Transverse colon (tissue), 4 donors: Measurements from ENCODE around the gene KMT5B. TPM values are rescaled to one million over a fixed set of nuclear protein-coding genes. Genes with fewer than 3 reads are reported as not detected.

Experiments used
- DNase-seq: peaks from one replicate; pipeline ENCODE4 v3.0.0-alpha.2; 2019
- H3K27ac ChIP-seq, 4 donors: fragments of 200-600 bp; sonication (generic); 2 replicates each; pipeline ENCODE4 v1.5.1; 2016 to 2018; ENCODE audit warnings: inconsistent platforms in 4 of 4
- H3K27me3 ChIP-seq: fragments of 200-600 bp; sonication (generic); 2 replicates; pipeline ENCODE4 v1.5.1; 2017; ENCODE audit warnings: inconsistent platforms
- H3K36me3 ChIP-seq, 4 donors: fragments of 200-600 bp; sonication (generic); 2 replicates each; pipeline ENCODE4 v1.5.1; 2017 to 2019; ENCODE audit warnings: inconsistent platforms in 4 of 4
- H3K4me1 ChIP-seq, 4 donors: fragments of 200-600 bp; sonication (generic); 2 replicates each; pipeline ENCODE4 v1.5.1; 2017 to 2020; ENCODE audit warnings: inconsistent platforms in 4 of 4
- H3K4me3 ChIP-seq, 4 donors: fragments of 200-600 bp; sonication (generic); 1 replicate in 1 of 4; 2 replicates in 3 of 4; pipeline versions ENCODE4 v1.5.1 to v1.6.1; 2017 to 2019; ENCODE audit warnings: inconsistent platforms in 4 of 4
- H3K9me3 ChIP-seq, 2 donors: fragments of 200-600 bp; sonication (generic); 2 replicates each; pipeline ENCODE4 v1.5.1; 2017 to 2019; ENCODE audit warnings: inconsistent platforms in 2 of 2
- EP300 ChIP-seq: sonication (generic); formaldehyde crosslinking; IDR thresholded peaks from one replicate; pipeline ENCODE4 v1.6.1; 2017; ENCODE audit warnings: antibody characterized with exemption, low read depth
- POLR2A ChIP-seq: fragments of 450-650 bp; IDR thresholded peaks from one replicate; pipeline ENCODE4 v1.6.1; 2016; ENCODE audit warnings: antibody characterized with exemption, mild to moderate bottlenecking, moderate library complexity
- POLR2AphosphoS5 ChIP-seq, 3 donors: sonication (generic); formaldehyde crosslinking; IDR thresholded peaks; one replicate each; pipeline ENCODE4 v1.6.1; 2016; ENCODE audit warnings: antibody characterized with exemption in 3 of 3
- WGBS, 2 donors: methylation state at CpG; one replicate each; pipeline ENCODE4 v1.1.5; 2018; ENCODE audit warnings: low coverage in 1 of 2; 5-methylcytosine and 5-hydroxymethylcytosine counted together
- in situ Hi-C, 4 donors: fragments of 200-750 bp; cut with MboI; loops; one replicate each; pipeline versions ENCODE4 v1.15.0 to v1.15.1; 2017; ENCODE audit warnings: low sequenced_read_pairs in 3 of 4, low pct_ligation_motif_present in 1 of 4, low pct_unique_long_range_greater_than_20kb in 1 of 4
- intact Hi-C: fragments of 100-400 bp; cut with DNase I; formaldehyde crosslinking; loops from one replicate; pipeline ENCODE4 v1.15.1; 2023; ENCODE audit warnings: low total_unique reads
- total RNA-seq, 4 donors: library from RNA; depleted of rRNA; stranded (reverse); fragments of >200 nt; gene quantifications; one replicate each; pipeline ENCODE4 v1.1.0, GENCODE V29; 2016
- TF ChIP-seq, protein P1 (sequence below), 5 experiments: fragments of 200-600 bp in 3 of 5; fragments of 450-650 bp in 2 of 5; sonication (generic) in 3 of 5; IDR thresholded peaks; 1 replicate in 2 of 5; 2 replicates in 3 of 5; pipeline ENCODE4 v1.5.1; 2016 to 2017; ENCODE audit warnings: antibody characterized with exemption in 5 of 5, inconsistent platforms in 3 of 5, mild to moderate bottlenecking in 2 of 5, moderate library complexity in 1 of 5

The KMT5B gene
- total RNA-seq, 4 donors from 2014 or later = 33.4 to 71.4 (median 63.8) TPM

- Histone ChIP-seq H3K27ac (no peak overlapping the region), H3K9me3 (no peaks in the 10 kb centered on the region), H3K36me3 (peaks cover 0 to 40% (median 13%) of the 10 kb centered on the region in 4 donors), H3K4me1 (no peaks in the 10 kb centered on the region), H3K4me3 (no peak overlapping the region), H3K27me3 (no peaks in the 10 kb centered on the region)
- TF ChIP-seq POLR2AphosphoS5 (IDR thresholded peaks at IDR 0.05) (no peak), POLR2A (no peak), EP300 (no peak)
- TF ChIP-seq, protein P1, sequence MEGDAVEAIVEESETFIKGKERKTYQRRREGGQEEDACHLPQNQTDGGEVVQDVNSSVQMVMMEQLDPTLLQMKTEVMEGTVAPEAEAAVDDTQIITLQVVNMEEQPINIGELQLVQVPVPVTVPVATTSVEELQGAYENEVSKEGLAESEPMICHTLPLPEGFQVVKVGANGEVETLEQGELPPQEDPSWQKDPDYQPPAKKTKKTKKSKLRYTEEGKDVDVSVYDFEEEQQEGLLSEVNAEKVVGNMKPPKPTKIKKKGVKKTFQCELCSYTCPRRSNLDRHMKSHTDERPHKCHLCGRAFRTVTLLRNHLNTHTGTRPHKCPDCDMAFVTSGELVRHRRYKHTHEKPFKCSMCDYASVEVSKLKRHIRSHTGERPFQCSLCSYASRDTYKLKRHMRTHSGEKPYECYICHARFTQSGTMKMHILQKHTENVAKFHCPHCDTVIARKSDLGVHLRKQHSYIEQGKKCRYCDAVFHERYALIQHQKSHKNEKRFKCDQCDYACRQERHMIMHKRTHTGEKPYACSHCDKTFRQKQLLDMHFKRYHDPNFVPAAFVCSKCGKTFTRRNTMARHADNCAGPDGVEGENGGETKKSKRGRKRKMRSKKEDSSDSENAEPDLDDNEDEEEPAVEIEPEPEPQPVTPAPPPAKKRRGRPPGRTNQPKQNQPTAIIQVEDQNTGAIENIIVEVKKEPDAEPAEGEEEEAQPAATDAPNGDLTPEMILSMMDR (IDR thresholded peaks at IDR 0.05) = no peak
- WGBS, 2 donors = 92 to 100% methylated on average over 2 to 11 of the region's 11 CpGs
- DNase-seq = no peak
- in situ Hi-C loops = loop anchor here in 1 of 4 donors (10.0 kb wide), 1 partner anchor 89 kb away; no protein-coding TSS in a partner anchor
- intact Hi-C loops = no loop called here
These were observed 49.4 kb downstream of the KMT5B start for GRCh38 chr11:68163691-68164090.

GRCh38 chr11:68160100-68160695, 52.9 kb downstream of the KMT5B start:
- Histone ChIP-seq H3K27ac (no peak overlapping the region), H3K9me3 (no peaks in the 10 kb centered on the region), H3K4me3 (no peak overlapping the region), H3K36me3 (peaks cover 0 to 23% (median 6%) of the 10 kb centered on the region in 4 donors), H3K27me3 (no peaks in the 10 kb centered on the region), H3K4me1 (no peaks in the 10 kb centered on the region)
- TF ChIP-seq POLR2AphosphoS5 (IDR thresholded peaks at IDR 0.05) = no peak
- TF ChIP-seq POLR2A = no peak
- TF ChIP-seq, protein P1 (IDR thresholded peaks at IDR 0.05) = no peak
- no peak for TF ChIP-seq EP300
- intact Hi-C loops = no loop called here
- 87 to 92% methylated on average over 7 of the region's 7 CpGs for WGBS, 2 donors
- in situ Hi-C loops = loop anchor here in 1 of 4 donors (10.0 kb wide), 1 partner anchor 85 kb away; no protein-coding TSS in a partner anchor
- no peak for DNase-seq

- intact Hi-C loops = loop anchor here (5.0 kb wide), 1 partner anchor 803 kb away; no protein-coding TSS in a partner anchor
- in situ Hi-C loops = loop anchor here in 1 of 4 donors (10.0 kb wide), 1 partner anchor 85 kb away; no protein-coding TSS in a partner anchor
- Histone ChIP-seq H3K4me1 (no peaks in the 10 kb centered on the region), H3K27ac (no peak overlapping the region), H3K4me3 (no peak overlapping the region), H3K36me3 (peaks cover 0 to 23% (median 6%) of the 10 kb centered on the region in 4 donors), H3K9me3 (no peaks in the 10 kb centered on the region), H3K27me3 (no peaks in the 10 kb centered on the region)
- no peak for DNase-seq
- 75 to 86% methylated on average over 6 of the region's 6 CpGs for WGBS, 2 donors
- TF ChIP-seq, protein P1 (IDR thresholded peaks at IDR 0.05) = no peak
- TF ChIP-seq POLR2A (no peak), EP300 (no peak), POLR2AphosphoS5 (IDR thresholded peaks at IDR 0.05) (no peak)
These were observed 53.4 kb downstream of the KMT5B start for GRCh38 chr11:68159665-68160064.

- in situ Hi-C loops (no loop called here), intact Hi-C loops (loop anchor here (5.0 kb wide), 1 partner anchor 803 kb away; no protein-coding TSS in a partner anchor)
- H3K4me1 ChIP-seq = peaks cover 0 to 3% (median under 1%) of the 10 kb centered on the region in 4 donors
- H3K27ac ChIP-seq = no peak overlapping the region
- H3K27me3 ChIP-seq = no peaks in the 10 kb centered on the region
- no peaks in the 10 kb centered on the region for H3K9me3 ChIP-seq
- no peak for DNase-seq
- WGBS, 2 donors = 88 to 89% methylated on average over 9 of the region's 9 CpGs
- TF ChIP-seq POLR2A (no peak), POLR2AphosphoS5 (IDR thresholded peaks at IDR 0.05) (no peak), EP300 (no peak)
- TF ChIP-seq, protein P1 (IDR thresholded peaks at IDR 0.05) = no peak
- H3K4me3 ChIP-seq = no peak overlapping the region
- H3K36me3 ChIP-seq = peaks cover 0 to 23% (median 6%) of the 10 kb centered on the region in 4 donors
These were observed 53.9 kb downstream of the KMT5B start for GRCh38 chr11:68159161-68159560.
